BLaER1 (cell line): ENCODE results near the gene FOXN3.

ENCODE experiments used
- H3K27ac ChIP-seq: shearing (Covaris generic); formaldehyde crosslinking; 2 replicates; pipeline ENCODE4 v1.8.1; 2022
- H3K27me3 ChIP-seq: shearing (Covaris generic); formaldehyde crosslinking; 2 replicates; pipeline ENCODE4 v1.8.1; 2022
- H3K36me3 ChIP-seq: shearing (Covaris generic); formaldehyde crosslinking; 2 replicates; pipeline ENCODE4 v1.8.1; 2022
- H3K4me1 ChIP-seq: shearing (Covaris generic); formaldehyde crosslinking; 2 replicates; pipeline ENCODE4 v1.8.1; 2022
- H3K4me2 ChIP-seq: shearing (Covaris generic); formaldehyde crosslinking; 2 replicates; pipeline ENCODE4 v1.8.1; 2022
- H3K4me3 ChIP-seq: shearing (Covaris generic); formaldehyde crosslinking; 2 replicates; pipeline ENCODE4 v1.8.1; 2022
- H3K9ac ChIP-seq: shearing (Covaris generic); formaldehyde crosslinking; 2 replicates; pipeline ENCODE4 v1.8.1; 2022
- H3K9me3 ChIP-seq: shearing (Covaris generic); formaldehyde crosslinking; 2 replicates; pipeline ENCODE4 v1.8.1; 2022
- H4K20me1 ChIP-seq: shearing (Covaris generic); formaldehyde crosslinking; 2 replicates; pipeline ENCODE4 v1.8.1; 2022
- Cebpa-rat ChIP-seq: shearing (Covaris generic); IDR thresholded peaks from 2 replicates; pipeline ENCODE4 v1.8.1; 2022

FOXN3 gene, protein sequence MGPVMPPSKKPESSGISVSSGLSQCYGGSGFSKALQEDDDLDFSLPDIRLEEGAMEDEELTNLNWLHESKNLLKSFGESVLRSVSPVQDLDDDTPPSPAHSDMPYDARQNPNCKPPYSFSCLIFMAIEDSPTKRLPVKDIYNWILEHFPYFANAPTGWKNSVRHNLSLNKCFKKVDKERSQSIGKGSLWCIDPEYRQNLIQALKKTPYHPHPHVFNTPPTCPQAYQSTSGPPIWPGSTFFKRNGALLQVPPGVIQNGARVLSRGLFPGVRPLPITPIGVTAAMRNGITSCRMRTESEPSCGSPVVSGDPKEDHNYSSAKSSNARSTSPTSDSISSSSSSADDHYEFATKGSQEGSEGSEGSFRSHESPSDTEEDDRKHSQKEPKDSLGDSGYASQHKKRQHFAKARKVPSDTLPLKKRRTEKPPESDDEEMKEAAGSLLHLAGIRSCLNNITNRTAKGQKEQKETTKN

DNA sequence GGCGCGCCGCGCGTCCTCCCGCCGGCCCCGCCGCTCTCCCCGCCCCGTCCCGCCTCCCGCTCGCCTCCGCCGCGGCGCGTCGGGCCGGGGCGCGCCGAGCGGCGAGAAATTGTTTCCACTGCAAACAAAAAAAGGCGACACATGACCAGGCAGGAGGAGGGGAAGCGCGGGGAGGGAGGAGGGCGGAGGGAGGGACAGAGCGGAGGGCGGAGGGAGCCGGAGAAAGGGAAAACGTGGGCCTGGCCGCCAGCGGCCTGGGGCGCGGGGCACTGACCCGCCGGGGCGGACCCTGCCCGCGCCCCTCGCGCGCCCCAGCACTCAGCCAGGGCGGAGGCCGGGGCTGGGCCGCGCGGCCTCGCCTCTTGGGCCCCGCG lies at the start of gene FOXN3:
TSS of gene FOXN3 (minus strand) at position 143 of the 374 bp plus-strand sequence. CDS start 4,757 bp downstream, outside the sequence.
- no peaks in the 10 kb centered on the region for H3K27me3 ChIP-seq
- H3K9me3 ChIP-seq = peaks cover 3% of the 10 kb centered on the region; the same call in 1 of the 2 replicates
- peak within 1 kb of the TSS; percentile 96 for H3K4me3 ChIP-seq
- H3K9ac ChIP-seq = peak within 1 kb of the TSS; percentile 91
- H3K27ac ChIP-seq = peak within 1 kb of the TSS; percentile 94
- H4K20me1 ChIP-seq = peaks cover 26% of the 10 kb centered on the region
- TF ChIP-seq Cebpa-rat = no peak
- peaks cover 43% of the 10 kb centered on the region for H3K4me1 ChIP-seq
- H3K36me3 ChIP-seq = peaks cover 34% of the 10 kb centered on the region
- peak within 1 kb of the TSS; percentile 97 for H3K4me2 ChIP-seq

DNA sequence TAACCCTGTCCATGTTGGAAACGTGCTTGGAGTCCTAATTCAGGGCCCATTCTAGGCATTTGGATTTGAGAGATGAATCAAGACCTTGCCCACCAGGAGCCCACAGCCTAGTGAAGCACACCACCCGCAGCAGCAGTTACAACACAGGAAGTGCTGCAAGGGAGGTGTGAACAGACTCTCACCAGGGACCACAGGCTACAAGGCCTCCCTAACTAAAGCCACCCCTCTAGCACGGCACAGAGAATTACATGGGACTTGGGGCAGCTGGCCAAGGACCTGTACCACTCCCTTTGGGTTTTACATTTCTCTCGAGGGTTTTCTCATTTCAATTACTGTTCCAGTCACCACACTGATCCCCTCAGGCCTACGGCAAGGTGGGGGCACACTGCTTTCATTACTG lies 49.5 kb upstream of the FOXN3 start:
- Histone ChIP-seq H3K9ac (no peak overlapping the region), H3K36me3 (peaks cover 51% of the 10 kb centered on the region), H3K4me1 (peaks cover 44% of the 10 kb centered on the region), H3K4me2 (peak overlapping the region; percentile 33), H3K9me3 (peaks cover 29% of the 10 kb centered on the region), H3K27me3 (no peaks in the 10 kb centered on the region), H4K20me1 (no peaks in the 10 kb centered on the region), H3K27ac (peak overlapping the region; percentile 44; the same call in 1 of the 2 replicates), H3K4me3 (no peak overlapping the region)
- no peak for TF ChIP-seq Cebpa-rat

DNA sequence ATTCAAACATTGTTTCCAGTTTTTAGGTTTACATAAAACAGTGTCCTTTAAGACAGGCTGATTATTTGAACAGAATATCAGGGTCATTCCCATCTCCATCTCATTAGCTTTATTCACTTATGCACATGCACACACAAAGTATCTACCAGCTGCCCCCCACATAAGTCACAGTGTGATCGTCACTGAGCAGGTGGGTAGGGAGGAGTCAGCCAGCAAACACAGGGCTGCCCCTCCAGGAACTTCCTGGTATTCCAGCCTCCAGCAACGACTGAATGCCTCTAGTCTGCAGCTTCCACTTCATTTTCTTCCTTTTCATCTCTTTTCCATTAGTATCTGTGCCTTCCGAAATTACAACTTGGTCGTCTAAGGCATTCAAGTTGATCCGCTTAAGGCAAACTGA lies 48.8 kb upstream of the FOXN3 start:
- Histone ChIP-seq H3K4me2 (no peak overlapping the region), H3K4me3 (no peak overlapping the region), H3K27ac (no peak overlapping the region), H4K20me1 (no peaks in the 10 kb centered on the region), H3K9me3 (peaks cover 29% of the 10 kb centered on the region), H3K27me3 (no peaks in the 10 kb centered on the region), H3K4me1 (peaks cover 38% of the 10 kb centered on the region), H3K36me3 (peaks cover 46% of the 10 kb centered on the region), H3K9ac (no peak overlapping the region)
- TF ChIP-seq Cebpa-rat = no peak

DNA sequence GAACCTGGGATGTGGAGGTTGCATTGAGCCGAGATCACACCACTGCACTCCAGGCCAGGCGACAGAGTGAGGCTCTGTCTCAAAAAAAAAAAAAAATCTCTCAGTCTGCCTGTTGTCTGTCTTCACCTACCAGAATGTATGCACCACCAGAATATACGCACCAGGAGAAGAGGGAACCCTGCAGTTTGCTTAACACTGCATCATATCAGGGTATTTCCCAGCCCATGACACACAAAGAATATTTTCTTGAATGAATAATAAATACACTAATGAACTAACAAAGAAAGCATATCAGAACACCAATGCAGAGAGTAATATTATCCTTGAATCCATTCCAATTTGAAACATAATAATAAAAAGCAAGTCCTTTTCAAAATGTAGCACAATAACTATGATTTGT lies 44.2 kb upstream of the FOXN3 start:
- Histone ChIP-seq H3K36me3 (peaks cover 53% of the 10 kb centered on the region), H3K4me3 (no peak overlapping the region), H4K20me1 (no peaks in the 10 kb centered on the region), H3K27me3 (no peaks in the 10 kb centered on the region), H3K27ac (no peak overlapping the region), H3K9ac (no peak overlapping the region), H3K4me1 (peaks cover 10% of the 10 kb centered on the region), H3K4me2 (no peak overlapping the region), H3K9me3 (peaks cover 25% of the 10 kb centered on the region)
- no peak for TF ChIP-seq Cebpa-rat

DNA sequence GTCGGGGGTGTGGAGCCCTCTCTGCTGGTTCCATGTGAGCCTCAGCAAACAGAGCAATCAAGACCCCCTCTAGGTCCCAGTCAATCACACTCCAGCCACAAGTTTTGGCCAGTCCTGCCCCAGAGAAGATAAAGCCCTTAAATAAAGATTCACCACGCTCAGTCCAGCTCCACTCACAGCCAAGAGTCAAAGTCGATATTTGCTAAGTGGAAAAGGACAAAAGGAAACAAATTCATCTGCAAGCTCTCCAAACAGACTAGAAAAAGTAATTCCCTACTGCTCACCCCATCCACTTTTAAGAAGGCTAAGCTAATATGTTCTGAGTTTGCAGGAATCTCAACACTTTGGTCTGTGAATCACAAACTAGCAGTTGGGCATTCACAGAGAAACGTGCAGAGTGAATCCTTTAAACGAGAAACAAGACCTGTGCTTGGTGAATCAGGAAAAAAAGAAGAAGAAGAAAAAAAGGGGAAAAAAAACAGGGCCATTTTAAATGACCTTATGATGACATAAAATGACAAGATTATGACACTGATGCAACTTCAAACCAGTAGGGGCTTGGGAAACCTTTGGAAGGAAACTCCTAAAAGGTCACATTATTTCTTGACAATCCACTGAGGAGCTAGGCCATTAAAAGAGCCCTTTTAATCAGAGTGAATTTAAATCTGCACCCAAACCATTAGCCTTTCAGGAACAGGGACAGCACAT lies 41.8 kb upstream of the FOXN3 start:
- no peaks in the 10 kb centered on the region for H3K27me3 ChIP-seq
- H3K4me3 ChIP-seq = no peak overlapping the region
- H3K9ac ChIP-seq = no peak overlapping the region
- peaks cover 19% of the 10 kb centered on the region for H3K4me1 ChIP-seq
- peak overlapping the region; percentile 9; the same call in 1 of the 2 replicates for H3K27ac ChIP-seq
- no peak for TF ChIP-seq Cebpa-rat
- no peak overlapping the region for H3K4me2 ChIP-seq
- H4K20me1 ChIP-seq = no peaks in the 10 kb centered on the region
- peaks cover 1% of the 10 kb centered on the region for H3K9me3 ChIP-seq
- peaks cover 29% of the 10 kb centered on the region for H3K36me3 ChIP-seq

DNA sequence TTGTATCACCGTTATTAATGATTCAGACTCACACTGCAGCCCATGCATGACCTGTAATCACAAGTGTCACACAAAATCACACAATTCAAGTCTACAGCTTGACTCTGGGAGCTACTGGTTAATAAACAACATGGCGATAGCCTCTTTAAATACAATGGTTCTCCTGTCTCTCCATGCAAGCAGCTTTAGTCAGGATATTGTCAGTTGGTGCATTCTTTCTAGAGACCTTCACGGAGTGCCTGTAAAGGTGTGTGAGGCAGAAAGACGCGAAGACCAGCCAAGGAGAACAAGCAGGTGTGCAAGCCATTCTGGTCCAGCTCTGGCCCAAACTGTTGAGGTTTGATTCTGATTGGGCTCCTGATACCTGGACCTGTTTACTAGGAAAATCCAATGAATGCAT lies 40.0 kb upstream of the FOXN3 start:
- no peak for TF ChIP-seq Cebpa-rat
- Histone ChIP-seq H3K4me3 (no peak overlapping the region), H3K9me3 (no peaks in the 10 kb centered on the region), H3K4me2 (no peak overlapping the region), H3K27ac (no peak overlapping the region), H3K4me1 (peaks cover 20% of the 10 kb centered on the region), H3K27me3 (no peaks in the 10 kb centered on the region), H4K20me1 (no peaks in the 10 kb centered on the region), H3K9ac (no peak overlapping the region), H3K36me3 (peaks cover 33% of the 10 kb centered on the region)

DNA sequence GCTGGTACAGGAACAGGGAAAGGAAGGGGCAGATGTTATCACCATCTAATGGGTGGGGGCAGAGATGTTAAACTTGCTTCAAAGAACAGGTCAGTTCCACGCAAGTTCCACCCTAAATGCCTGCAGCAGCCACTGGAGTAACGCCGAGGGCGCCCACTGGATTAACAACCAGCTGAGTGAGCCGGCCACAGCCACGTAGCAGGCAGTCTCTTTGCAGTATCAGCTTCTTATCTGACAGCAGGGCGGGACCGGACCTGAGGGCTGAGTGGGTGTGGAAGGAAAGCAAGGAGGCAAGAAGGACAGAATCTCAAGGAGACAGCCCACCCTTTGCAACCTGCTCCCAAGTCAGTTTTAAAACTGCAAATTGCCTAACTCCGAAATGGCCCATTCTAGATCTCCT lies 38.4 kb upstream of the FOXN3 start:
- H3K27me3 ChIP-seq = no peaks in the 10 kb centered on the region

DNA sequence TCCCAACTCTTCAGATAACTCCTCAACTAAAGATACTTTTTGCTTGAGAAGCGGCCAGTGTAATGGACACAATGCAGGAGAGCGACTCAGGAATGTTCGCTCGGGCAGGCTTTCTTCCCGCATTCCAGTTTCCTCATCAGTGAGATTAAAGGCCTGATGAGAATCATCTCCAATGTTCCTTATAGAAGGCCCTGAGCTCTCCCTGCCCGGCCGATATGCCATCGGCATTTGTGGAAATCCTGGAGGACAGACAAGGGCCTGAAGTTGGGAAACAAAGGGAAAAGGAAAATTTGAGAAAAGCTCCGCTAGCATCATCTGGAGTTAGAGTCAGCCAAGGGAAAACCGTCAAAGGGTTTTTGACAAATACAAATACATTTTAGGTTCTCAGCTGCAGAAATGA lies 38.0 kb upstream of the FOXN3 start:
- no peaks in the 10 kb centered on the region for H3K27me3 ChIP-seq
- H3K4me3 ChIP-seq = no peak overlapping the region
- H3K4me2 ChIP-seq = no peak overlapping the region
- H3K27ac ChIP-seq = no peak overlapping the region
- no peaks in the 10 kb centered on the region for H4K20me1 ChIP-seq
- peaks cover 40% of the 10 kb centered on the region for H3K4me1 ChIP-seq
- H3K36me3 ChIP-seq = peaks cover 29% of the 10 kb centered on the region
- H3K9me3 ChIP-seq = no peaks in the 10 kb centered on the region
- TF ChIP-seq Cebpa-rat = no peak
- no peak overlapping the region for H3K9ac ChIP-seq

More for the DNA sequence above, 38.4 kb upstream of the FOXN3 start:
- Histone ChIP-seq H3K36me3 (peaks cover 34% of the 10 kb centered on the region), H3K4me2 (no peak overlapping the region), H4K20me1 (no peaks in the 10 kb centered on the region), H3K9ac (no peak overlapping the region), H3K27ac (no peak overlapping the region), H3K4me1 (peaks cover 36% of the 10 kb centered on the region), H3K9me3 (no peaks in the 10 kb centered on the region), H3K4me3 (no peak overlapping the region)
- no peak for TF ChIP-seq Cebpa-rat

DNA sequence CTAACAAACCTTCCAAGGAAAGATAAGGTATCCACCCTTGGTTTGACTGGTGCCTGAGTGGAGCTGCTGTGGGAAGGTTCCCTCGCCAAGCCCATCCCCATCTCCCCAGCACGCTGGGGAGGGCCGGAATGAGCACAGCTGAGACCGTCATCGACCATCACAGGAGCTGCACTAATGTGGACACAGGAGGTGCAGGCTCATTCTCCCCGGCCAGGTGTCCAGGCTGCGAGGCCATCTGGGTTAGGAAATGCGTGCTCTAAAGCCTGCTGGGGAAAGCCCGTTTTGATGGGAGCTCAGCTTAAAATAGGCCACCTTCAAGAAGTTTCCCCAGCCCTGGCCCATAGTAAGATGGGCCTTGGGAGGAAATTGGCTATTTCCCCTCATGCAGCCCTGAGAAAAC lies 35.2 kb upstream of the FOXN3 start:
- Histone ChIP-seq H3K27ac (peak overlapping the region; percentile 63), H3K4me3 (no peak overlapping the region), H3K4me1 (peaks cover 67% of the 10 kb centered on the region), H3K36me3 (peaks cover 17% of the 10 kb centered on the region), H3K9ac (peak overlapping the region; percentile 6; the same call in 1 of the 2 replicates), H3K27me3 (no peaks in the 10 kb centered on the region), H4K20me1 (no peaks in the 10 kb centered on the region), H3K4me2 (peak overlapping the region; percentile 61), H3K9me3 (no peaks in the 10 kb centered on the region)
- no peak for TF ChIP-seq Cebpa-rat

DNA sequence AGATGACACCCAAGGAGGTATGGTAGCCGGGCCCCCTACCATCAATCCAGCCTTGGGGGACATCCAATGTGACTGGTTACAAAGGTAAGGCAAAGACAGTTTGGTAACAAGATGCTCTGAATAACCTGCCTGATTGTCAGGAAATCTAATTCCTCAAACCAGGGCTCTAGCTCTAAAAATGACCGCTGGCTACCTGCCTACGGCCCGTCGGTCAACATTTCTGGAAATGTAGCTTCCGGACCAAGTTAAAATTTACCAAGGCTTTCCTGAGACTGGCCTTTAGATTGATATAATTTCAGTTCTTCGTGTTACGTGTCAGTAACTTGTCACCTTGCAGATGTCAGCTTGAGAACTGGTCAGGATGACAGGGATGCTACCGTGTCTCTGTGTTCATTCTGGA lies 34.2 kb upstream of the FOXN3 start:
- Histone ChIP-seq H3K4me3 (no peak overlapping the region), H3K4me1 (peaks cover 78% of the 10 kb centered on the region), H3K27me3 (no peaks in the 10 kb centered on the region), H3K4me2 (0 out of 2 replicates have a peak overlapping the region, but pooled peaks have one; percentile 87), H3K9me3 (no peaks in the 10 kb centered on the region), H3K9ac (no peak overlapping the region), H3K27ac (peak overlapping the region; percentile 15; the same call in 1 of the 2 replicates), H3K36me3 (peaks cover 9% of the 10 kb centered on the region; the same call in 1 of the 2 replicates), H4K20me1 (no peaks in the 10 kb centered on the region)
- TF ChIP-seq Cebpa-rat = no peak
